Transverse colon (tissue), 4 donors: ENCODE measurements around the gene MRPL55. TPM values are rescaled to one million over a fixed set of nuclear protein-coding genes. Genes with fewer than 3 reads are reported as not detected.
A peak's percentile ranks its signal among the peaks of the same experiment; 100 is the strongest.

Experiments
- DNase-seq: peaks from one replicate; pipeline ENCODE4 v3.0.0-alpha.2; 2019
- H3K27ac ChIP-seq, 4 donors: fragments of 200-600 bp; sonication (generic); 2 replicates each; pipeline ENCODE4 v1.5.1; 2016 to 2018; ENCODE audit warnings: inconsistent platforms in 4 of 4
- H3K27me3 ChIP-seq: fragments of 200-600 bp; sonication (generic); 2 replicates; pipeline ENCODE4 v1.5.1; 2017; ENCODE audit warnings: inconsistent platforms
- H3K36me3 ChIP-seq, 4 donors: fragments of 200-600 bp; sonication (generic); 2 replicates each; pipeline ENCODE4 v1.5.1; 2017 to 2019; ENCODE audit warnings: inconsistent platforms in 4 of 4
- H3K4me1 ChIP-seq, 4 donors: fragments of 200-600 bp; sonication (generic); 2 replicates each; pipeline ENCODE4 v1.5.1; 2017 to 2020; ENCODE audit warnings: inconsistent platforms in 4 of 4
- H3K4me3 ChIP-seq, 4 donors: fragments of 200-600 bp; sonication (generic); 1 replicate in 1 of 4; 2 replicates in 3 of 4; pipeline versions ENCODE4 v1.5.1 to v1.6.1; 2017 to 2019; ENCODE audit warnings: inconsistent platforms in 4 of 4
- H3K9me3 ChIP-seq, 2 donors: fragments of 200-600 bp; sonication (generic); 2 replicates each; pipeline ENCODE4 v1.5.1; 2017 to 2019; ENCODE audit warnings: inconsistent platforms in 2 of 2
- EP300 ChIP-seq: sonication (generic); formaldehyde crosslinking; IDR thresholded peaks from one replicate; pipeline ENCODE4 v1.6.1; 2017; ENCODE audit warnings: antibody characterized with exemption, low read depth
- POLR2A ChIP-seq: fragments of 450-650 bp; IDR thresholded peaks from one replicate; pipeline ENCODE4 v1.6.1; 2016; ENCODE audit warnings: antibody characterized with exemption, mild to moderate bottlenecking, moderate library complexity
- POLR2AphosphoS5 ChIP-seq, 3 donors: sonication (generic); formaldehyde crosslinking; IDR thresholded peaks; one replicate each; pipeline ENCODE4 v1.6.1; 2016; ENCODE audit warnings: antibody characterized with exemption in 3 of 3
- WGBS, 2 donors: methylation state at CpG; one replicate each; pipeline ENCODE4 v1.1.5; 2018; ENCODE audit warnings: low coverage in 1 of 2; 5-methylcytosine and 5-hydroxymethylcytosine counted together
- in situ Hi-C, 4 donors: fragments of 200-750 bp; cut with MboI; loops; one replicate each; pipeline versions ENCODE4 v1.15.0 to v1.15.1; 2017; ENCODE audit warnings: low sequenced_read_pairs in 3 of 4, low pct_ligation_motif_present in 1 of 4, low pct_unique_long_range_greater_than_20kb in 1 of 4
- intact Hi-C: fragments of 100-400 bp; cut with DNase I; formaldehyde crosslinking; loops from one replicate; pipeline ENCODE4 v1.15.1; 2023; ENCODE audit warnings: low total_unique reads
- total RNA-seq, 4 donors: library from RNA; depleted of rRNA; stranded (reverse); fragments of >200 nt; gene quantifications; one replicate each; pipeline ENCODE4 v1.1.0, GENCODE V29; 2016
- TF ChIP-seq, protein P1 (sequence below), 5 experiments: fragments of 200-600 bp in 3 of 5; fragments of 450-650 bp in 2 of 5; sonication (generic) in 3 of 5; IDR thresholded peaks; 1 replicate in 2 of 5; 2 replicates in 3 of 5; pipeline ENCODE4 v1.5.1; 2016 to 2017; ENCODE audit warnings: antibody characterized with exemption in 5 of 5, inconsistent platforms in 3 of 5, mild to moderate bottlenecking in 2 of 5, moderate library complexity in 1 of 5

Gene MRPL55
- total RNA-seq, 4 donors from 2014 or later = 47.1 to 95.5 (median 77.1) TPM

DNA sequence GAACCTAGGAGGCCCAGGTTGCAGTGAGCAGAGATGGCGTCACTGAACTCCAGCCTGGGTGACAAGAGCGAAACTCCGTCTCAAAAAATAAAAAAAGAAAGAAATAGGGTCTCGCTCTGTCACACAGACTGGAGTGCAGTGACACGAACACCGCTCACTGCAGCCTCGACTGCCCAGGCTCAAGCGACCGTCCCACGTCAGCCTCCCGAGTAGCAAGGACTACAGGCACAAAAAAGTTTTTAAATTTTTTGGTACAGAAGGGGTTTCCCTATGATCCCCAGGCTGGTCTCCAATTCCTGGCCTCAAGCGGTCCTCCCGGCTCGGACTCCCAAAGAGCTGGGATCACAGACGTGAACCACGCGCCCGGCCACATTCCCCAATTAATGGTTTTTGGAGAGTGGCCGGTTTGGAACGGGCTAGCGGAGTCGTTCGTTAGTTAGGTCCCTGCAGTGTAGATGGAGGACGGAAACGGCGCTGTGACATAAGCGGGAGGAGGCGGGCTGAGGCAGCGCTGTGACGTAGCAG is 30.4 kb upstream of the MRPL55 start:
- TF ChIP-seq EP300 = no peak
- no peak for TF ChIP-seq POLR2AphosphoS5 (IDR thresholded peaks at IDR 0.05)
- TF ChIP-seq, protein P1, sequence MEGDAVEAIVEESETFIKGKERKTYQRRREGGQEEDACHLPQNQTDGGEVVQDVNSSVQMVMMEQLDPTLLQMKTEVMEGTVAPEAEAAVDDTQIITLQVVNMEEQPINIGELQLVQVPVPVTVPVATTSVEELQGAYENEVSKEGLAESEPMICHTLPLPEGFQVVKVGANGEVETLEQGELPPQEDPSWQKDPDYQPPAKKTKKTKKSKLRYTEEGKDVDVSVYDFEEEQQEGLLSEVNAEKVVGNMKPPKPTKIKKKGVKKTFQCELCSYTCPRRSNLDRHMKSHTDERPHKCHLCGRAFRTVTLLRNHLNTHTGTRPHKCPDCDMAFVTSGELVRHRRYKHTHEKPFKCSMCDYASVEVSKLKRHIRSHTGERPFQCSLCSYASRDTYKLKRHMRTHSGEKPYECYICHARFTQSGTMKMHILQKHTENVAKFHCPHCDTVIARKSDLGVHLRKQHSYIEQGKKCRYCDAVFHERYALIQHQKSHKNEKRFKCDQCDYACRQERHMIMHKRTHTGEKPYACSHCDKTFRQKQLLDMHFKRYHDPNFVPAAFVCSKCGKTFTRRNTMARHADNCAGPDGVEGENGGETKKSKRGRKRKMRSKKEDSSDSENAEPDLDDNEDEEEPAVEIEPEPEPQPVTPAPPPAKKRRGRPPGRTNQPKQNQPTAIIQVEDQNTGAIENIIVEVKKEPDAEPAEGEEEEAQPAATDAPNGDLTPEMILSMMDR (IDR thresholded peaks at IDR 0.05) = no peak
- TF ChIP-seq POLR2A = no peak

DNA sequence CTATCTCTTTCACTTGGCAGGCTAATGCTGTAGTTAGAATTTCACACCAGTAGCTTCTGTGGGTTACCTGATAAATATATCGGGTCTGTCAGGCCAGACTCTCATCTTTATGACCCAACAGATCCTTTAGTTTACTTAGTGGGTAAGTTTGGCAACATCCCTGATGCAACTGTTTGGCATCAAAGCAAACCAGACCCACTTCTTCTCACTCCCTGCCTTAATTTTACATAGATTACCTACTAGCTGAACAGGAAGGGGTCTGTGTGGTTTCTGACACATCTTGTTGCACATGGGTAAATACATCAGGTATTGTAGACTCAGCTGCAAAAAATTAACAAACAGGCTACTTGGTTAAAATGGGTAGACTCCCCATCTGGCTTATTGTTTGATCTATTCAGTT is 27.8 kb upstream of the MRPL55 start:
- intact Hi-C loops (no loop called here), in situ Hi-C loops (no loop called here)
- TF ChIP-seq, protein P1 (IDR thresholded peaks at IDR 0.05) = no peak
- TF ChIP-seq POLR2AphosphoS5 (IDR thresholded peaks at IDR 0.05) = no peak
- no peak for TF ChIP-seq POLR2A
- TF ChIP-seq EP300 = no peak
- no peaks in the 10 kb centered on the region for H3K9me3 ChIP-seq
- DNase-seq = no peak
- H3K27me3 ChIP-seq = peaks cover 6% of the 10 kb centered on the region
- H3K4me1 ChIP-seq = peaks cover 6 to 17% (median 12%) of the 10 kb centered on the region in 4 donors
- no peak overlapping the region for H3K27ac ChIP-seq
- H3K4me3 ChIP-seq = no peak overlapping the region
- H3K36me3 ChIP-seq = no peaks in the 10 kb centered on the region
- 0 to 35% methylated on average over 1 of the region's 1 CpG for WGBS, 2 donors

More for the DNA sequence above, 30.4 kb upstream of the MRPL55 start:
- peak overlapping the region; percentile 97 to 100 (median 98) for H3K27ac ChIP-seq
- 26 to 70% methylated on average over 2 to 27 of the region's 30 CpGs for WGBS, 2 donors
- H3K4me3 ChIP-seq = peak overlapping the region; percentile 15 to 98 (median 74)
- H3K27me3 ChIP-seq = no peaks in the 10 kb centered on the region
- H3K9me3 ChIP-seq = no peaks in the 10 kb centered on the region
- no peak for DNase-seq
- in situ Hi-C loops = no loop called here
- peaks cover 18 to 38% (median 25%) of the 10 kb centered on the region in 4 donors for H3K4me1 ChIP-seq
- no peaks in the 10 kb centered on the region for H3K36me3 ChIP-seq
- intact Hi-C loops = no loop called here

DNA sequence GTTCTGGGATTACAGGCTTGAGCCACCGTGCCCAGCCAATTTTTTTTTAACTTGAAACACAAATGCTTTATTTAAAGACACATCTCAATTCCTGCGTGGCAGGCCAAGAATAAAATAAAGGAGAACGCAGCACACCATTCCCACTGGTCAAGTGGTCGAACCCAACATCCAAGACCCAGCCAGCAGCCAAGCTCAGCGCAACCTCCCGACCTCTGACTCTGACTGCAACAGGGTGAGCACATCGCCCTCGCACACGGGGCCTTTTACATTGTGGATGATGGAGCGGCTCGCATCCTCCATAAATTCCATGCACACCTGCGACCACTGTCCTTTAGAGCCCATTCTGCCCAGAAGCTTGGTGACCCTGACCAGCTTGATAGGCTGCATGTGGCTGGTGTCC is 25.5 kb upstream of the MRPL55 start:
- WGBS, 2 donors = 58 to 89% methylated on average over 3 to 12 of the region's 12 CpGs
- Histone ChIP-seq H3K36me3 (no peaks in the 10 kb centered on the region), H3K4me1 (peaks cover 0 to 11% (median 7%) of the 10 kb centered on the region in 4 donors), H3K27me3 (peaks cover 6% of the 10 kb centered on the region), H3K4me3 (no peak overlapping the region), H3K9me3 (no peaks in the 10 kb centered on the region), H3K27ac (no peak overlapping the region)
- intact Hi-C loops = no loop called here
- in situ Hi-C loops = no loop called here
- TF ChIP-seq, protein P1 (IDR thresholded peaks at IDR 0.05) = no peak
- TF ChIP-seq POLR2AphosphoS5 (IDR thresholded peaks at IDR 0.05) (no peak), POLR2A (no peak), EP300 (no peak)
- no peak for DNase-seq

DNA sequence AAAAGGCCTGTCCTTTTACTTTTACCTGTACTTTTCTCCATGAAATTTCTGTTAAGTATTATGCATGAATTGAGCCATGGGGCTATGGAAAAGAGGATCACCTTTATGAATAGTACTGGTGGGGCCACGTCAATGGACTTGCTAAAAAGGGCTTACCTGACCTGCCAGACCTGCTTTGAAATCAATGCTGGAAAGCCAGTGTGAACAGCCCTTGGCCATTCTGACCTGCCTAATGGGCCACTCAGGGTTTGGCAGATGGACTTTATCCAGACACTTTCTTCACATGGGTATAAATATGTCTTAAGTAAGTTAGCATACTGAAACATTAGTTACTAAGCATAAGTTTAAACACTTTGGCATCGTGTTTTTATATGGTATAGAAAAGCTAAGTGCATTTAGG is 22.7 kb upstream of the MRPL55 start:
- Histone ChIP-seq H3K27me3 (peaks cover 9% of the 10 kb centered on the region), H3K9me3 (no peaks in the 10 kb centered on the region), H3K27ac (no peak overlapping the region), H3K4me1 (peaks cover 0 to 7% (median 5%) of the 10 kb centered on the region in 4 donors), H3K36me3 (no peaks in the 10 kb centered on the region), H3K4me3 (no peak overlapping the region)
- DNase-seq = no peak
- WGBS, 2 donors = 68 to 92% methylated on average over 2 of the region's 2 CpGs
- TF ChIP-seq EP300 = no peak
- no peak for TF ChIP-seq POLR2AphosphoS5 (IDR thresholded peaks at IDR 0.05)
- no peak for TF ChIP-seq POLR2A
- TF ChIP-seq, protein P1 (IDR thresholded peaks at IDR 0.05) = no peak
- intact Hi-C loops = no loop called here
- in situ Hi-C loops = no loop called here
